ENCODE measurements around the gene CARD11.

CARD11 gene

GRCh38 chr7:2968616-2969397, 74.9 kb downstream of the CARD11 start:
- DNase-seq (ENCODE audit: insufficient read length) (no peak), FAIRE-seq (no peak)
- TF ChIP-seq POLR2AphosphoS5 (IDR thresholded peaks at IDR 0.05; ENCODE audit: low read depth, low read length), result no peak

GRCh38 chr7:2968176-2968575, 75.5 kb downstream of the CARD11 start:
- FAIRE-seq (no peak), DNase-seq (ENCODE audit: insufficient read length) (no peak)
- TF ChIP-seq TAF1 (IDR thresholded peaks at IDR 0.05; ENCODE audit: borderline replicate concordance, low read depth, low read length) (no peak), POLR2AphosphoS5 (IDR thresholded peaks at IDR 0.05; ENCODE audit: low read depth, low read length) (no peak), POLR2A (IDR thresholded peaks at IDR 0.05; ENCODE audit: low read depth, low read length) (no peak)

GRCh38 chr7:2967705-2968104, 76.0 kb downstream of the CARD11 start:
- DNase-seq (ENCODE audit: insufficient read length), result no peak
- FAIRE-seq, result no peak

GRCh38 chr7:2967253-2967652, 76.4 kb downstream of the CARD11 start:
- no peak for FAIRE-seq
- TF ChIP-seq TAF1 (IDR thresholded peaks at IDR 0.05; ENCODE audit: borderline replicate concordance, low read depth, low read length), result no peak
- no peak for TF ChIP-seq POLR2A (IDR thresholded peaks at IDR 0.05; ENCODE audit: low read depth, low read length)
- TF ChIP-seq POLR2AphosphoS5 (IDR thresholded peaks at IDR 0.05; ENCODE audit: low read depth, low read length), result no peak
- DNase-seq (ENCODE audit: insufficient read length), result no peak

More at GRCh38 chr7:2967705-2968104, 76.0 kb downstream of the CARD11 start:
- no peak for TF ChIP-seq POLR2AphosphoS5 (IDR thresholded peaks at IDR 0.05; ENCODE audit: low read depth, low read length)
- no peak for TF ChIP-seq POLR2A (IDR thresholded peaks at IDR 0.05; ENCODE audit: low read depth, low read length)
- no peak for TF ChIP-seq TAF1 (IDR thresholded peaks at IDR 0.05; ENCODE audit: borderline replicate concordance, low read depth, low read length)

- DNase-seq (ENCODE audit: insufficient read length), result no peak
- TF ChIP-seq TAF1 (IDR thresholded peaks at IDR 0.05; ENCODE audit: borderline replicate concordance, low read depth, low read length) (no peak), POLR2AphosphoS5 (IDR thresholded peaks at IDR 0.05; ENCODE audit: low read depth, low read length) (no peak), POLR2A (IDR thresholded peaks at IDR 0.05; ENCODE audit: low read depth, low read length) (no peak)
- no peak for FAIRE-seq
Measured at GRCh38 chr7:2966466-2967078, 77.1 kb downstream of the CARD11 start.

- FAIRE-seq, result peak; percentile 21
- DNase-seq (ENCODE audit: insufficient read length), result no peak
- TF ChIP-seq POLR2A (IDR thresholded peaks at IDR 0.05; ENCODE audit: low read depth, low read length), result no peak
- TF ChIP-seq POLR2AphosphoS5 (IDR thresholded peaks at IDR 0.05; ENCODE audit: low read depth, low read length), result no peak
- TF ChIP-seq TAF1 (IDR thresholded peaks at IDR 0.05; ENCODE audit: borderline replicate concordance, low read depth, low read length), result no peak
Measured at GRCh38 chr7:2965745-2966270, 77.9 kb downstream of the CARD11 start.

- no peak for FAIRE-seq
- TF ChIP-seq POLR2AphosphoS5 (IDR thresholded peaks at IDR 0.05; ENCODE audit: low read depth, low read length) (no peak), POLR2A (IDR thresholded peaks at IDR 0.05; ENCODE audit: low read depth, low read length) (no peak), TAF1 (IDR thresholded peaks at IDR 0.05; ENCODE audit: borderline replicate concordance, low read depth, low read length) (no peak)
- no peak for DNase-seq (ENCODE audit: insufficient read length)
Measured at GRCh38 chr7:2965301-2965700, 78.4 kb downstream of the CARD11 start.

GRCh38 chr7:2964208-2964607, 79.5 kb downstream of the CARD11 start:
- no peak for TF ChIP-seq POLR2A (IDR thresholded peaks at IDR 0.05; ENCODE audit: low read depth, low read length)
- DNase-seq (ENCODE audit: insufficient read length) (no peak), FAIRE-seq (no peak)

GRCh38 chr7:2962865-2963264, 80.8 kb downstream of the CARD11 start:
- TF ChIP-seq POLR2AphosphoS5 (IDR thresholded peaks at IDR 0.05; ENCODE audit: low read depth, low read length) (no peak), TAF1 (IDR thresholded peaks at IDR 0.05; ENCODE audit: borderline replicate concordance, low read depth, low read length) (no peak), POLR2A (IDR thresholded peaks at IDR 0.05; ENCODE audit: low read depth, low read length) (no peak)
- FAIRE-seq (no peak), DNase-seq (ENCODE audit: insufficient read length) (no peak)

GRCh38 chr7:2959828-2960599, 83.7 kb downstream of the CARD11 start:
- no peak for TF ChIP-seq POLR2A (IDR thresholded peaks at IDR 0.05; ENCODE audit: low read depth, low read length)
- no peak for TF ChIP-seq TAF1 (IDR thresholded peaks at IDR 0.05; ENCODE audit: borderline replicate concordance, low read depth, low read length)
- no peak for TF ChIP-seq POLR2AphosphoS5 (IDR thresholded peaks at IDR 0.05; ENCODE audit: low read depth, low read length)
- no peak for FAIRE-seq
- no peak for DNase-seq (ENCODE audit: insufficient read length)

- DNase-seq (ENCODE audit: insufficient read length), result no peak
- no peak for FAIRE-seq
- TF ChIP-seq POLR2A (IDR thresholded peaks at IDR 0.05; ENCODE audit: low read depth, low read length) (no peak), POLR2AphosphoS5 (IDR thresholded peaks at IDR 0.05; ENCODE audit: low read depth, low read length) (no peak), TAF1 (IDR thresholded peaks at IDR 0.05; ENCODE audit: borderline replicate concordance, low read depth, low read length) (no peak)
Measured at GRCh38 chr7:2959103-2959680, 84.5 kb downstream of the CARD11 start.

Measured in GM12892 (cell line).